Thymus (tissue), 11 donors: Measurements from ENCODE around the gene GRIK4. TPM values are rescaled to one million over a fixed set of nuclear protein-coding genes. Genes with fewer than 3 reads are reported as not detected.

Source experiments
- DNase-seq, 9 donors: peaks; one replicate each; pipeline ENCODE4 v3.0.0-alpha.2; 2013; ENCODE audit warnings: low spot score in 9 of 9, low read depth in 6 of 9, missing footprints in 1 of 9
- H3K27ac ChIP-seq, 2 donors: one replicate each; pipeline ENCODE4 v1.5.1; 2013; ENCODE audit warnings: control low read depth in 1 of 2, low read depth in 1 of 2, low read length in 1 of 2, mild to moderate bottlenecking in 1 of 2, moderate library complexity in 1 of 2
- H3K27me3 ChIP-seq, 2 donors: one replicate each; pipeline ENCODE4 v1.5.1; 2013; ENCODE audit warnings: low read length in 1 of 2; ENCODE audit not compliant: control insufficient read depth in 2 of 2, insufficient read depth in 1 of 2
- H3K36me3 ChIP-seq, 2 donors: one replicate each; pipeline ENCODE4 v1.5.1; 2013; ENCODE audit warnings: low read length in 1 of 2, mild to moderate bottlenecking in 1 of 2, moderate library complexity in 1 of 2; ENCODE audit not compliant: control insufficient read depth in 2 of 2, insufficient read depth in 2 of 2
- H3K4me1 ChIP-seq, 2 donors: one replicate each; pipeline ENCODE4 v1.5.1; 2013; ENCODE audit warnings: low read length in 2 of 2; ENCODE audit not compliant: control insufficient read depth in 2 of 2, insufficient read depth in 2 of 2
- H3K4me3 ChIP-seq, 2 donors: one replicate each; pipeline ENCODE4 v1.5.1; 2013; ENCODE audit warnings: low read length in 2 of 2, control low read depth in 1 of 2, mild to moderate bottlenecking in 1 of 2
- H3K9me3 ChIP-seq, 2 donors: one replicate each; pipeline ENCODE4 v1.5.1; 2013; ENCODE audit warnings: low read length in 1 of 2, mild to moderate bottlenecking in 1 of 2; ENCODE audit not compliant: control insufficient read depth in 2 of 2, insufficient read depth in 1 of 2
- WGBS: extraction: QIAGEN DNeasy Blood & Tissue Kit; methylation state at CpG from one replicate; pipeline ENCODE4 v1.1.7; 2013; 5-methylcytosine and 5-hydroxymethylcytosine counted together
- polyA plus RNA-seq: library from polyadenylated mRNA; stranded (reverse); fragments of 200-250 nt; gene quantifications from one replicate; pipeline ENCODE4 v1.2.3, GENCODE V29; 2013
- total RNA-seq: library from RNA; stranded (reverse); fragments of 120-200 nt; gene quantifications from one replicate; pipeline ENCODE4 v1.2.4, GENCODE V29; 2013
- donor health status: healthy.

GRIK4 gene
- total and polyA plus RNA-seq, 2 donors: 0.11 to 0.19 TPM

DNA sequence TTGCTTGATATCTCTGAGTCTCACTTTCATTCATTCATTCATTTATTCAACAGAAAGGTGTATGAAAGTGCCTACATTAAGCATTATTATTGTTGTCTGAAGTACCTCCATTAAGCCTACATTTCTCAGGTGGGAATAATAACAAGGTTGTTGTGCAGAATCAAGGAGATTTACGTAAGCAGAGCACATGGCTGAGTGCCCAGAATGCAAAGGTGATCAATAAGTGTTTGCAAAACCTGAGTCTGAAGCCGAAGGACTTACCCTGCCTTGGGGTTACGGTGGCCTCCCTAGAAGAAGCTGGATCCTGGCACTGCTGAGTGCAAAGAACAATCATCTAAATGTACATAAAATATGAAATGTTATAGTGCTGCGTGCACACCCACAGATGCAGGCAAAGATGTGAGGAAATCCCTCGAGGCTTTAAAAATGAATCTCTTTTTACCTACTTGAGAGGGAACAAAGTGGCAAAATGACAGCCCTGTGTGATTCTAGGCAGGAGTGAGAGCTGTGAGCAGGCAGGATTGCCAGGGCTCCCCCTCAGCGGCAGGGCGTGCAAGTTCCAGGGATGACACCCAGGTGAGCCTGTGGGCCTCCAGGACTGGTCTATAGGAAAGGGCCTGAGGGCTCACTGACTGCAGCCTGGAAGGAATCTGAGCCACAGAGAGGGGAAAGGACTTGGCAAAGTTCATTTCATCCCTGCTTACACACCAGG is 379.2 kb downstream of the GRIK4 start:
- H3K27me3 ChIP-seq: no peaks in the 10 kb centered on the region

DNA sequence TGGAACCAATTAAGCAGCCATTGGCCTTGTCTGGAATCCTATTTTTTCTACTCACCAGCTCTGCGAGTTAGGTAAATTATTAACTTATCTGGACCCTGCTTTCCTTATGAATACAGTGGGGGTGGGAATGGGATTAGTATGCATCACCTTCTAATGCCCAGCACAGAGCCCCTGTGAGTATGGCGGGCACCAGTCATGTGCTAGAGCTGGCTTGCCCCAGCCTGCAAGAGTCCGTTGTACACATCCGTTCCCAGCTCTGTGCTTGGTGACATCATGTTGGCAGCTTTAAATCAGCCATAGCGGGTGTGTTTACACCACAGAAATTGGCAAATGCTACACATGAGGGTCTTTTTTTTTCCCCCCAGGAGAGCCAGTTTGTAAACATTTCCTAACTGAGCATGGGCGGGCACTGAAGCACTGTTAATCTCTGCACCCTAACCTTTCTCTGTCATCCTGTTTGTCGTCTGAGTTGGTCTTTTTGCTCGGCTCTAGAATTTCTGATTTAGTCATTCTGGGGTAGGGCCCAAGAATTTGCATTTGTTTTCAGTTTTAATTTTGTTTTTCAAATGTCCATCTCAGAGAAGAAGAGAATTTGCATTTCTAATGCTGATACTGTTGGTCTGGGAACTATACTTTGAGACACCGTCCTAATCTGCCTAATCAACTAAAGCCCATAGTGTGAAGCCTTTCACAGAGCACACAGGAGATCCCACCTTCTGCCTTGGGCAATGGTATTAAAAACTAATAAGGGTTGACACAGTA is 382.1 kb downstream of the GRIK4 start:
- H3K4me1 ChIP-seq: no peaks in the 10 kb centered on the region
- no peaks in the 10 kb centered on the region for H3K27me3 ChIP-seq
- no peaks in the 10 kb centered on the region for H3K36me3 ChIP-seq
- DNase-seq: no peak
- WGBS: 91% methylated on average over 9 of the region's 9 CpGs
- H3K9me3 ChIP-seq: no peaks in the 10 kb centered on the region
- H3K27ac ChIP-seq: no peak overlapping the region
- no peak overlapping the region for H3K4me3 ChIP-seq

More for the DNA sequence above, 379.2 kb downstream of the GRIK4 start:
- no peak for DNase-seq
- Histone ChIP-seq H3K9me3 (no peaks in the 10 kb centered on the region), H3K36me3 (no peaks in the 10 kb centered on the region), H3K4me3 (no peak overlapping the region), H3K27ac (no peak overlapping the region), H3K4me1 (no peaks in the 10 kb centered on the region)
- WGBS: 90% methylated on average over 7 of the region's 7 CpGs

DNA sequence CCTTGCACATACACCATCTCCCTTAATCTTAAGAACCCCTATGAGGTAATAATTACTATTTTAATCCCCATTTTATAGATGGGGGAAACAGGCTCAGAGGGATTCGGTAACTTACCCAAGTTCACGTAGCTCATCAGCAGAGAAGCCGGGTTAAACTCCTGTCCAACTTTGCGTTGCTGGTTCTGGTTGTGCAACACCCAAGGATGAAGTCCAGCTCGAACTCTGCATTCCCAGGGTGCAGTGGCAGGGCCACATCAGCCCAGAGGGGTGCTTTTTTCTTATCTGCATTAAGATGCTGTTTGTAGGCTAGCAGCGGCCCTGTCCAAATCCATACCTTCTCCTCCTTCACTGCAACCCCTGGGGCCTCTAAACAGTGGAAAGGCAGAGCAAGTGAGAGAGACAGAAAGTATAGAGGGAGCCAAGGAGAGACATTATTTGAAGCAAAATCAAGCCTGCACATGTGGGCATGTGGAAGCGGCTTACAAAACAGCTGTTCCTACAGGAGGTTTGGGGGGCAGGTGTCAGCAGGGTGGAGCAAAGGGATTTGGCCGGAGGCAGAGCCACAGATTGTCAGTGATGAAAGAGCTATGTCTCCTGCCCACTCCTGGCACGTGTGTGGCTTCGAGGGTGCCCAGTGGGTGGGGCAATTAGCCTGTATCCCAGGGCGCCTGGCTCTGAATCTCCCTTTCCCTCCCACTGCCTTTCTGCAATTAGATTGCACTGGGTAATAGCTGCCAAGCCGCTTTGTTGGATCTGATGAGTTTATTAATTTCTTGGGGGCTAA is 382.8 kb downstream of the GRIK4 start:
- H3K9me3 ChIP-seq: no peaks in the 10 kb centered on the region
- no peaks in the 10 kb centered on the region for H3K36me3 ChIP-seq
- no peaks in the 10 kb centered on the region for H3K4me1 ChIP-seq
- H3K27ac ChIP-seq: no peak overlapping the region
- WGBS: 81% methylated on average over 12 of the region's 12 CpGs
- H3K27me3 ChIP-seq: no peaks in the 10 kb centered on the region
- no peak for DNase-seq
- H3K4me3 ChIP-seq: no peak overlapping the region

DNA sequence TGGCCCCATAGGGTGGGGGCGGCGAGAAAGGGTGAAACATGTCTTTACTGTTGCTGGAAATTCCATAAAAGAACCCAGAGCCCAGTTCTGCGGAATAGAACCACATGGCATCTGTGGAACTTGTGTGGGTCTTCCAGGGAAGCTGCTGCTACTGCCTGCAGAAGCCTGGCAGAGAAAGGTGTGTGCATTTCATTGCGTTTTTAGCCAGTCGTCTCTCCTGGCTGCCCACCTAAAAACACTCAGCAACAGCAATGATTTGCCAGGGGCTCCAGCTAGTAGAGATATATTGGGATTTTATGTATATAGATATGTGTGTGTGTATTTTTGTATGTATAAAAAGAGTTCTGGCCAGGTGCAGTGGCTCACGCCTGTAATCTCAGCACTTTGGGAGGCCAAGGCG is 385.1 kb downstream of the GRIK4 start:
- no peaks in the 10 kb centered on the region for H3K27me3 ChIP-seq
- no peaks in the 10 kb centered on the region for H3K9me3 ChIP-seq
- no peaks in the 10 kb centered on the region for H3K4me1 ChIP-seq
- H3K36me3 ChIP-seq: no peaks in the 10 kb centered on the region
- H3K27ac ChIP-seq: no peak overlapping the region
- no peak overlapping the region for H3K4me3 ChIP-seq
- 98% methylated on average over 7 of the region's 7 CpGs for WGBS
- DNase-seq: no peak

DNA sequence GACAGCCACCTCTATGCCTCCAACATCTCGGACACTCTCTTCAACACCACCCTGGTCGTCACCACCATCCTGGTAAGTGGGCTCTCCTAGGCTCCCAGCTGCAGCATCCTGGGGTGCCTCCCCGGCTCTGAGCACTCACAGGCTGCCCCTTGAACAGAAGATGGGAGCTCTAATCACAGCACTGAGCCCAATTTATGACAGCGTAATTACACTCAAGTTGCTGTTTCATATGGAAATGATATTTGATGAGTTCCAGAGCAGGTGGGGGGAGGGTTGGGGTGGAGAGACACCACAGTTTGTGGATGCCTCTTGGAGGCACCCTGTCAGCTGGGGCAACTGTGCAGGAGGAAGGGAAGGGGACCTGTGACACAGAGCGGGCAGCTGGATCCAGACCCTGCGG is 387.0 kb downstream of the GRIK4 start:
- Histone ChIP-seq H3K27ac (no peak overlapping the region), H3K36me3 (no peaks in the 10 kb centered on the region), H3K27me3 (no peaks in the 10 kb centered on the region), H3K4me1 (no peaks in the 10 kb centered on the region), H3K4me3 (no peak overlapping the region), H3K9me3 (no peaks in the 10 kb centered on the region)
- no peak for DNase-seq
- WGBS: 84% methylated on average over 6 of the region's 6 CpGs

DNA sequence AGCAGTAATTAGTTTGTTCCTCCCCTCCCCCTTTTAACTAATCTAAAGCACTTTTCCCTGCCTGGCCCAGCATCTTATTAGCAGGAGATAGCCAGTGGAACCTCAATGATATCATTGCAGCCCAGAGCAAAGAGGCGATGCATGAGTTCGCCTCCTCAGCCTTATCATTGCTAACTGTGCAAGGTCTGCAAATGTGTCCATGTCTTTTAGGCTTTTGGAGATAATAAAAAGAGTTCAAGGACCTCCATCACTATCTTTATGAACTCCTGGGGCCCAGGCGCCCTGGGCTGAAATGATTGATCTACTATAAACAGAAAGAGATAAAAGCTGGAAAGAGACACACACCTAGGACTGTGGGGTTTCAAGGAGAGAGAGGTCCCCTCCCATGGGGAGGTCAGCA is 388.2 kb downstream of the GRIK4 start:
- Histone ChIP-seq H3K4me1 (no peaks in the 10 kb centered on the region), H3K9me3 (no peaks in the 10 kb centered on the region), H3K27me3 (no peaks in the 10 kb centered on the region), H3K27ac (no peak overlapping the region), H3K4me3 (no peak overlapping the region), H3K36me3 (no peaks in the 10 kb centered on the region)
- WGBS: 96% methylated on average over 3 of the region's 3 CpGs
- DNase-seq: no peak

DNA sequence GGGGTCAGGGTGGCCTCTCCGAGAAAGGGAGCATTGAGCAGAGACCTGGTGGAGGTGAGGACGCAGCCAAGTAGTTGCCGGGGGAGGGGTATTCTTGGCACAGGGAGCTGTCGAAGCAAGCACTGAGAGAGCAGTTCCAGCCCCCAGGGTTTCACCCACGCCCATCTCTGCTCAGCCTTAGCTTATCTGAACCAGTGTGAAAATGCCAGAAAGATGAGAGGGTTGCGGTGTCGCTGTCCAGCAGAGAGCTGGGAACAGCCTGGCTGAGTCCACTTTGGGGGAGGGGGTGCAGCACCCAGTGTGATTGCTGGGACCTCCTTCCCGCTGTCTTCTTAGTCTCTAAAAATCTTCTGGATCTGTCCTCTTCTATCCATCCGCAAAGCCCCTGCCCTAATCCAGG is 389.1 kb downstream of the GRIK4 start:
- Histone ChIP-seq H3K4me3 (no peak overlapping the region), H3K4me1 (no peaks in the 10 kb centered on the region), H3K27me3 (no peaks in the 10 kb centered on the region), H3K27ac (no peak overlapping the region), H3K36me3 (no peaks in the 10 kb centered on the region), H3K9me3 (no peaks in the 10 kb centered on the region)
- WGBS: 69% methylated on average over 9 of the region's 9 CpGs
- DNase-seq: no peak

DNA sequence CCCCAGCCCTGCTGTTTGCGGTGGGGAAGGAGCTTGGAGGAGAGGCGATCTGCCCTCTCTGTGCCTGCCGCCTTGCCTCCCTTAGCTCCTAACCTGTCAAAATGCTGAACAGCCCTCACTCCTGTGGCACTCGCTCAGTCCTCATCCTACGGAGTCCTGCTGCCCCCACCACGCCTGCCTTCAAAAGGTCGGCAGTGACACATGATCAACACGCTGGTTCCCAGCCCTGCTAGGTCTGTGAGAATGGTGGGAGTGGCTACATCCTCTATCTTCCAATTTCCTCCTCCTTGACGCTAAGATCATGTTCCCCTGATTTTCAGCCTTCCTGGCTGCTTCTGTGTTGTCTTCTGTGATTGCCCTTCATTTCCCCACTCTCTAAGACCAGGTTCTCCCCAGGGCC is 392.1 kb downstream of the GRIK4 start:
- DNase-seq: no peak
- Histone ChIP-seq H3K4me3 (no peak overlapping the region), H3K27ac (no peak overlapping the region), H3K4me1 (no peaks in the 10 kb centered on the region), H3K36me3 (no peaks in the 10 kb centered on the region), H3K27me3 (no peaks in the 10 kb centered on the region), H3K9me3 (no peaks in the 10 kb centered on the region)
- 49% methylated on average over 9 of the region's 9 CpGs for WGBS

DNA sequence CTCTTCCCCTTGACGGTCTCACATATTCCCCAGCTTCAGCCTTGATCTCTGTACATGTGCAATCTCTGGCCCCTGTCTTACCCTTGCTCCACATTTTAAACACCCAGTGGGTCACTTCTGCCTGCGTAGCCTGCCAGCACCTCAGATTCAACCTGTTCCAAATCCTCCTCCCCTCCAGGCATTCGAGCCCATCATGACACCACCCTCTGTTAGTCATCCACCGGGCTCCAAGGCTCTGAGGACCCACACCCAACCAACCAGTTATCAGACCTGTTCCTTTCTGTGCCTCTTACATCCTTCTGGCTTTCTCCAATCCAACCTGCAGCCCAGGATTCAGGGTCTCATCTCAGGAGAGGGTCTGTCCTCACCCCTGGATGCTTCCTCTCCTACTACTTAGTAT is 392.6 kb downstream of the GRIK4 start:
- no peaks in the 10 kb centered on the region for H3K4me1 ChIP-seq

More for the DNA sequence above, 392.6 kb downstream of the GRIK4 start:
- Histone ChIP-seq H3K36me3 (no peaks in the 10 kb centered on the region), H3K27ac (no peak overlapping the region), H3K27me3 (no peaks in the 10 kb centered on the region), H3K4me3 (no peak overlapping the region), H3K9me3 (no peaks in the 10 kb centered on the region)
- no peak for DNase-seq
- 80% methylated on average over 4 of the region's 4 CpGs for WGBS
